GM19324 (cell line): ENCODE results near the gene MED20.

Experiments
- ATAC-seq: cut with Tn5 transposase; IDR thresholded peaks from one replicate; pipeline ENCODE4 v1.9.1; 2021; ENCODE audit warnings: mild to moderate bottlenecking, moderate library complexity; ENCODE audit not compliant: unreplicated experiment, low FRiP score

MED20 gene

GRCh38 chr6:41941280-41942066, 20.5 kb upstream of the MED20 start, which contains the start of gene CCND3:
CCND3 (minus strand) TSS chr6:41941808; CDS start chr6:41941649, 159 bp downstream.
- ATAC-seq = peak; percentile 90

- ATAC-seq = no peak
Observed at GRCh38 chr6:41940759-41941279, 19.9 kb upstream of the MED20 start.

GRCh38 chr6:41939848-41940758, 19.2 kb upstream of the MED20 start:
- no peak for ATAC-seq

GRCh38 chr6:41939176-41939847, 18.4 kb upstream of the MED20 start:
- no peak for ATAC-seq

GRCh38 chr6:41938590-41939175, 17.7 kb upstream of the MED20 start:
- ATAC-seq = no peak

- no peak for ATAC-seq
Observed at GRCh38 chr6:41937861-41938574, 17.1 kb upstream of the MED20 start.

GRCh38 chr6:41937472-41937860, 16.5 kb upstream of the MED20 start:
- no peak for ATAC-seq

- no peak for ATAC-seq
Observed at GRCh38 chr6:41936073-41936837, 15.3 kb upstream of the MED20 start.

GRCh38 chr6:41935685-41936072, 14.7 kb upstream of the MED20 start:
- ATAC-seq = no peak

- ATAC-seq = no peak
Observed at GRCh38 chr6:41935193-41935574, 14.2 kb upstream of the MED20 start.

GRCh38 chr6:41934278-41935192, 13.6 kb upstream of the MED20 start:
- no peak for ATAC-seq

- no peak for ATAC-seq
Observed at GRCh38 chr6:41932378-41932777, 11.4 kb upstream of the MED20 start.

GRCh38 chr6:41931792-41932191, 10.9 kb upstream of the MED20 start:
- no peak for ATAC-seq

- no peak for ATAC-seq
Observed at GRCh38 chr6:41929924-41930323, 9.0 kb upstream of the MED20 start.

GRCh38 chr6:41927253-41927652, 6.3 kb upstream of the MED20 start:
- ATAC-seq = no peak

- no peak for ATAC-seq
Observed at GRCh38 chr6:41922154-41922553, 1.2 kb upstream of the MED20 start.

GRCh38 chr6:41921712-41921998, 716 bp upstream of the MED20 start:
- ATAC-seq = no peak

- no peak for ATAC-seq
Observed at GRCh38 chr6:41917528-41917927, 3.4 kb downstream of the MED20 start.
